HG03520 (cell line): ENCODE data around the gene ANKS1B.

Source experiments
- ATAC-seq: cut with Tn5 transposase; IDR thresholded peaks from one replicate; pipeline ENCODE4 v1.9.1; 2021; ENCODE audit warnings: mild to moderate bottlenecking, moderate library complexity; ENCODE audit not compliant: unreplicated experiment

ANKS1B gene

DNA sequence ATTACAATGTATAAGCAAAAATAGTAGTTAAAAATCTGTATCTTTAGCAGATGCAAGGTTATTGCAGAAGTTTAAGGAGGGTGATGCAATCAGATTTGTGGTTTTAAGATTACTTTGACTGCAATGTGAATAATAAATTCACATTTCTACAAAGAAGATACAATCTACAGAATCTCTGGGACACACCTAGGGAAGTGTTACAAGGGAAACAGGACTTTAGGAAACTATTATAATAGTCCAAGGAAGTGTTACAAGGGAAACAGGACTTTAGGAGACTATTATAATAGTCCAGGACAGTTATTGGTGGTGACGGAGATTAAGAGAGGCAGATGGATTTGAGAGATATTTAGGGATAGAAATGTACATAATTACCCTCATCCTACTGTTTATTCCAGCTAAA, 491.5 kb downstream of the ANKS1B start:
- ATAC-seq, result no peak

DNA sequence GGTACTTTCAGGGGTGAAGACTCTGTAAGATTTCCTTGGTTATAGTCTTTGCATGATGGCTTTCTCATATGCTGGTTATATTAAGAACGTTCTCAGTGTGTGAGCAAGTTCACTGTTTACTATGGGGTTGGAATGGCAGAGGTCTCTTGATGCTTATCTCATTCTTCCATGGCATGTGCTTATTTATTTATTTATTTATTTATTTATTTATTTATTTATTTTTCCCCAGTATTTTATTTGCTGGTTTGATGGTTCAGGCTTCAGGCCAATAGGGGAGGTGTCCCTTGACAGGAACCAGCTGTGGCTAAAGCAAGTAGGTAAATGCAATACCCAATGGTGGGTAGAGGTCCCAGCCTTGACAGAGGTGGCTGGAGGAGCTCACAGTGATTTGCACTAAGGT, 498.5 kb downstream of the ANKS1B start:
- no peak for ATAC-seq

DNA sequence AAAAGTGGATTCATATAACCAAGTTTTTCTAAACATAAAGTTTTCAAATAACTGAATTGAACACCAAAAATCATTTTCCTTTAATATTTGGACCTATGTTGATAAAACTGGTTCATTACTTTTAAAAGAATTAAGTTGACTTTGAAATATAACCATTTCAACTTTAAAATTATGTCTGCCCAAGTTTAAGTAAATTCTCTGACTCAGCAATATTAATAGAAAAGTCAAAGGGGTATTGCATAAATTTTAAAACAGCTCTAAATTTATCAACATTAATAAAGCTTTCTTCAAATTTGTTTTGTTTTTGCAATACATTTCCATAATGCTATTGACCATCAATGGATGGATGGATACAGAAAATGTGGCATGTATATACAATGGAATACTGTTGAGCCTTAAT, 505.6 kb downstream of the ANKS1B start:
- ATAC-seq, result no peak

DNA sequence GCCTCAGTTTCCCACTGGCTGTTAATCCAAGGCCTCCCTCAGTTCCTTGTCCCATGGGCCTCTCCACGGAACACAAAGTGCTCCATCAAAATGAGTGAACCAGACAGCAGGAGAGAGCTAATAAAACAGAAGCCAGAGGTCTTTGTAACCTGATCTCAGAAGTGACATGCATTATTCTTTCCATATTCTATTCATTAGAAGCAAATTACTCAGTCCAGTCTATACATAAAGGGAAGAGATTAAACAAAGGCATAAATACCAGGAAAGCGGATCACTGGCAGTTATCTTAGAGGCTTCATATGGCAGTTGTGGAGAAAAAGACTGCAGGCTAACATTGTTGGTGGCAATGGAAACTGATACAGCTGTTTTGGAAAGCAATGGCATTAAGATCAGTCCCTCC, 507.8 kb downstream of the ANKS1B start:
- ATAC-seq, result no peak

DNA sequence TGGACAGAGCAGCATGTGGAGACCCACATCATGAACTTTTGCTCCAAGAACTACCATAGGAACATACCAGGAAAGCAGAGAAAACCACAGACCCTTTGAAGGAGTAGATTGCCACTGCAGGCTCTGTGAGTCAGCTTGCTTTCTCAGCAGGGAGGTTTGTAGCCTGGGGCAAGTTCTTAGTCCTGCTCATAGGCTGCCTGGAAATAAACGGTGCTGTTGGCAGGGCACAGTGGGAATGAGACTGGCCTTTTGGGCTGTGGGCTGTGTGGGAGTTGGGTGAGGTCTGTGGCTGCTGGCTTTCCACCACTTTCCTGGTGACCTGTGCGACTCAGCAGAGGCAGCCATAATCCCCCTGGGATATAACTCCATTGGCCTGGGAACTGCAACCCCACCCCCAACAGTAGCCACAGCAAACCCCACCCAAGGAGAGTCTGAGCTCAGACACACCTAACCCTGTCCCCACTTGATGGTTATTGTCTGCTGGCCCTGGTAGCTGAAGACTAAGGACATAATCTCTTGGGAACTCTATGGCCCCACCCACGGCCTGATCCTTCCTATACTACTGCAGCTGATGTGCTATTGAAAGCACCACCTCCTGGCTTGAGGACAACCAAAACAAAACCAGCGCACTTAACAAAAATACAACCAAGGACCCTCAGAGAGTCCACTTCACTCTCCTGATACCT, 529.2 kb downstream of the ANKS1B start:
- no peak for ATAC-seq

DNA sequence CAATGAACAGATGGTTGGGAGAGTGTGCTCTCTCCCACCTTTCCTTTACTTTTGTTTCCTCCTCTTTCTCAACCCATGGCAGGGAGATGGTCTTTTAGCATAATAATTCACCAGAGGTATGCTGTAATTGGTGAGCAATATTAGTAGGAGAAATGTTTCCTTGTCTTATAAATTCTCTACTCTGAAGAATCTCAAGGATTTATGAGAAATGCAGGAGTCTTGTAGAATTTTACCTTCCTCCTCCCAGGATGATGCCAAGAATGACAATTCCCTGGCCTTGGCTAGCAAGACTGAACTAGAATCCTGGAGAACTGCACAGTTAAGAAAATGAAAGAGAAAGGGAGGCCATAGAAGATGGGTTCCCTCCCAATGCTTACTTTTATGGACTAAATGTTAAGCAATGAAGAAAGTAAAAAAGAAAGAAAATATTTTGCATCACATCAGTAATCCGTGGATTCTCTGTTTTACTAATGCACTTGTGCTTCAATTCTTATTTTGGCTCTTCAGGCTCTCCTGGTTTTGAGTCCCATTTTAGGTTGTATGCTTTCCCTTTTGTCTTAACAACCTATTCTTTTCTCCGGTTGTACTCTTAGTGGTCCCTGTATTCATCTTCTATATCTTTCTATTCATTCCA, 530.1 kb downstream of the ANKS1B start:
- ATAC-seq, result peak; percentile 8

DNA sequence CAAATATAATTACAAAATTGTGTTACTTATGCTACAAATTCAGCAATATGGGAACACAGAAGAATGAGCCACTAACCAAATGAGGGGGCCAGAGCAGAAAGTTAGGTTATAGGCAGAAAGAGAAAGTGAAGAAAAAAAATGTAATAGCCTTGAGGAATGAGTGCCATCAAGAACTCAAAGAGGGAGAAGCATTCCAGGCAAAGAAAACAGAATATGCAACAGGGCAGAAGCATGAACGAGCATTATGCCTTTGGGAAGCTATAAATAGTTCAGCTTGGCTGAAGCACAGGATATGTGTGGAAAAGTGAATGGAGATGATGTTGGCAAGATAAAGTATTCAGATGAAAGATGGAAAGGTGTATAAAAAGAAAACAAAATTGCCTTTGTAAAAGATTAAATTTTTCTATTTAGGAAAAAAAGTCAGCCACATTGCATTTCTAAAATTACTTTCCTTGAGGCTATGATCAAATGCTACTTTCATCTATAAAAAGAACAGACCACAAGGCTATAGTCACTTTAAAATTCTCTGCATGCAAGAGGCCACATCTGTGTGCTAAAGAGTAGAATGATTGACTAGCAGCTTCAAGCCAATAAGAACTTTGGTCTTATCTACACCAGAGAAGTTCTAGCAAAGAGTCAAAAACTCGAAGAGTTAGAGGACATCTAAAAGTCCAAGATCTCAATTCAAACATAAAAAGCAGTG, 530.7 kb downstream of the ANKS1B start:
- ATAC-seq, result peak; percentile 55

DNA sequence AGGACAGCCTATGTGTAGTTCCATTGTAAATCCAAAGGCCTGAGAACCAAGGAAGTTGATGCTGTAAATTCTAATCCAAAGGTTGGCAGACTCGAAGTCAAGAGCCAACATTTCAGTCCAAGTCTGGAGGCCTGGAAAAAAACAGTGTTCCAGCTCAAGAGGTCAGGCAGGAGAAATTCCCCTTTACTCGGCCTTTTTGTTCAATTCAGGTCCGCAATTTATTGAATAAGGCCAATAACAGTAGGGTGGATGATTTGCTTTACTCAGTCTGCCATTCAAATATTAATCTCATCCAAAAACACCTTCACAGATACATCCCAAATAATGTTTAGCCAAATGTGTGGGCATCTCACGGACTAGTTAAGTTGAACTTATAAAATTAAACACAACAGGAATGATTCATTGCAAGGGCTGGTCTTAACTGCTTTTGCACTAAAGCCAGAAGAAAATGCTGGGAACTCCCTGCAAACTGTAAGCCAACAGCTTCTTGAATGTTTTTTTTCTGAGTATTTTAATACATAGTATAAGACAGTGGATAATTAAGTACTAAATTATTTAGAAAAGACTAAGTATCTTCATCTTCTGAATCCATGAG, 534.6 kb downstream of the ANKS1B start:
- no peak for ATAC-seq

DNA sequence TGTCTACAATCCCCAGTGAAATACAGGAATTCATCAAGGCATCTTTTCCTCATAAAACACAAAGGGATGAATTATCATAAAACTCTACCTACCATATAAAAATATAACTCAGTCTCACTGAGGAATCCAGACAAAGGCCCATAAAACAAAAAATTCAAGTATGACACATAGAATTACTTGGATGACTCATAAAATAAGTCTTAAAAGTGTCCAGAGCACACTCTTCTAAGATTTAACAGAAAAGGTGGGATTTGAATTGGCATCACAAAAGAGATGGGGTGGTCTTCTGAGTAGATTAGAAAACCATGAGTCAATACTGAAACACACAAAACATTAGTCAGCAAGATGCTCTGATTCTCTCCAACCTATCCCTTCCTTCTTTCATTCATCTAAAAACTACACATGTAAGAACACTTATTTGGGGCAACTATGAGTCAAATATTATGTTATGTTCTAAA, 539.8 kb downstream of the ANKS1B start:
- ATAC-seq, result no peak

DNA sequence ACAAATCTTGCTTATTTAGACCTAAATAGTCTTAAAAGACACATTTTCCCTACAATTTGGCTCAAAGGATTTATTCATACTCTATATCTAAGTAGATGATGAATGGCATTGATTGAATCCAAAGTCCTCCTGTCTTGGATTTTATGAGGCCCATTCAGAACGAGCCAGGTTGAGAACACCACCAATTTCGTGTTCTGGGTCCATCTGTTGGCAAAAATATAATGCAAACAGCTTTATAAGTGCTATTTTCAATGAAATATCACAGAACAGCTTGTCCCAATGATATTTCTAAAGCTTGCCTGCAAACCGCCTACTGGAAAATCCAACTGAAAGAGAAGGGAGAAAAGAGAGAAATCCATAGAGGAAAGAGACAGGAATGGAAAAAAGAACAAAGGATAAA, 542.0 kb downstream of the ANKS1B start:
- no peak for ATAC-seq

DNA sequence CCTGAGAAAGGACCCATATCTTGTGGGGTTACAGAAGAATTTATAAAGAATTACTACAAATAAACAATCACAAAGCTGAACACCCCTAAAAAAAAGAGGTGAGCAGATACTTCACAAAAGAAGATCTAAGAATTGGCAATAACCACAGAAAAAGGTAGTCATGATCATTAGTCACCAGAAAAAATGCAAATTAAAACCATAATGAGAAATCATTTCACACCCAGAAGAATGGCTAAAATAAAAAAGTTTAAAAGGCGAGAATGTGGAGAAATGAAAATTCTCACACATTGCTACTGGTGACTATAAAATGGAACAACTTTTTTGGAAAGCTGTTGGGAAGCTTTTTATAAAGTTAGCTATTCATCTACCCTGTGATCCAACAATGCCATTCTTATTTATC, 545.3 kb downstream of the ANKS1B start:
- no peak for ATAC-seq

DNA sequence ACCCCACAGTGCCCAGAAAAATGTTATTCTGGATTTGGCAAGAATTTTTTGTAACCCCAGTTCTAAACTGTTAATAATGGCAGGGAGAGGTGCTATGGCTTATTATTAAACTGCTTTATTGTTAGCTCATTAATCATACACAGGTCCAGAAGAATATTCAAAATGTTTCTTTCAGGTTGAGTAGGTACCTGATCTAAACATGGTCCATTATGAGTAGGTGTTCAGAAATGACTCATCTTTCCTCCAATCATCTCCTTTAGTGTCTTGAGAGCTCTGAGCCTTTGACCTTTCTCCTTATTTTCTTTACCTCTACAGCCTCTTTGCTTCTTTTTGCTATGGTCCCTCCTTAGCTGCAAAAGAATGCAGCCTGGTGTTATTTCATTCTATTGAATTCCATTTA, 548.2 kb downstream of the ANKS1B start:
- peak; percentile 99 for ATAC-seq

DNA sequence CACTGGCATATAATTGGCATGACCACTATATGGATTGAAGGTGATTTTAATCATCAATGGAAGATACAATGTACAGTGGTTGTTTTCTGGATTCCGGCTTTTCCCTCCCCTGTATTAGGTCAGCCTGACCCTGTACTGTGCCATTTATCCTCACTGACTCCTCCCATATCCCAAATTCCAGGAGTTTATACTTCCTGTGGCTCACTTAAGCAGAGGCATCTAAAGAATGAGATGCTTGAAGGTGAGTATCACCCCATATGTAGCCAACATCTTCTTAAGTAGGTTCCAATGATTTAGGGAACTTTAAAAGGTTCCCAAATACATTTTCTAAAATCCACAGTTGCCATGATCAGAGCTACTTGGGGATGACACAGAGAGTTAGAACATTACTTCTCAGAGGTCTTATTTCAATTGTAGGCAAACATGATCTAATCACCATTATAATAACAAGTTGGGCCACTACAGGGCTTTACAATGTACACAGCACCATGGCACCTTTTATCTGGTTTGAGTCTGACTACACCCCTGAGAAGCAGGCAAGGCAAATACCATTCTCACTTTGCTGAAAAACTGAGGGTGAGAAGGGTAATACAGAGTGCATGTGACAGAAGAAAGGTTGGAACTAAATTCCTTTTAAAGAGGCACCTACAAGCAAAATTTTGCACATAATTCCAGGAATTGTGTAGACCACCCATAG, 549.5 kb downstream of the ANKS1B start:
- ATAC-seq, result no peak

DNA sequence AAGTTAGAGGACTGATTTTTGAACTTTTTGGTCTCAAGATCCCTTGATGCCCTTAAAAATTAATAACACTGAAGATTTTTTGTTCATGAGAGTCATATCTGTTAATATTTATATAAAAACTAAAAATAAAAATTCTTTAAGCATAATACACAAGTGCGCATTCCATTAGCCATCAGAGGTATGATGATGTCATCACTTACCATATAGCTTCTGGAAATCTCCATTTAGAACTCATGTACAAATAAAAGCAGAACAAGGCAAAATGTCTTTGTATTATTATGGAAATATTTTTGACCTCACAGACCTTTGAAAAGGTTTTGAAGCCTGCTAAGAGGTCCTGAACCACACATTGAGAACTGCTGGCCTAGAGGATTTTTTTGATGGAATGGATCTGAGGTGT, 551.6 kb downstream of the ANKS1B start:
- no peak for ATAC-seq

DNA sequence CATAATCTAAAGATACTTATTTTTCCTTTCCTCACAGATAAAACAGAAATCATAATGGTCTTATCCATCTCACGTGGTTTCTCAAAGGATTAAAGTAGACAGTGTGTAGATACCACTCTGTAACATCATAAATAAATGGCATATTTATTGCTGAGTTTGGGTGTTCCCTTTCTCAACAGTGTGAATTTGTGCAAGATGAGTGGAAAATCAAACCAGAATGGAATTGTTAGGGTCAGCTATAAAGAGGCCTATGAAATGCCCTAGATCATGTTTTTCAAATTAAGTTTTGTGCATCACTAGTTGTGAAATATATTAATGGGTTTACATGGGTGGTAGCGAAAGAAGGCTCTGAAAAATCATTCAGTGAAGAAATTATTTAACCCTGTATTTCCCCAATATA, 553.5 kb downstream of the ANKS1B start:
- no peak for ATAC-seq

DNA sequence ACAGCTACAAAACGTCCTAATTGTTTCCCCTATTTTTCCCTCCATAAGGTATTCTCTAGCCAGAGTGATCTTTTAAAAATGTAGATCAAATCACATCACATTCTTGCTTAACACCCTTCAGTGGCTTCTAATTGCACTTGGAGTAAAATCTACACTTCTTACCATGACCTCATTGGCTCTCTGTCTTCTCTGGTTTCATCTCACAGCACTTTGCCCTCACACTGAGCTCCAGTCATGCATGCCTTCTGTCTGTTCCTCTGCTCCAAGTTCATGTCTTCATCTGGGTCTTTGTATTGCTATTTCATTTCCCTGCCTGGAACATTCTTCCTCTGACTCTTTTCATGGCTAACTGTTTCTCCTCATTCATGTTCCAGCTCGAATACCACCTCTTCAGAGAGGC, 557.6 kb downstream of the ANKS1B start:
- ATAC-seq, result no peak

DNA sequence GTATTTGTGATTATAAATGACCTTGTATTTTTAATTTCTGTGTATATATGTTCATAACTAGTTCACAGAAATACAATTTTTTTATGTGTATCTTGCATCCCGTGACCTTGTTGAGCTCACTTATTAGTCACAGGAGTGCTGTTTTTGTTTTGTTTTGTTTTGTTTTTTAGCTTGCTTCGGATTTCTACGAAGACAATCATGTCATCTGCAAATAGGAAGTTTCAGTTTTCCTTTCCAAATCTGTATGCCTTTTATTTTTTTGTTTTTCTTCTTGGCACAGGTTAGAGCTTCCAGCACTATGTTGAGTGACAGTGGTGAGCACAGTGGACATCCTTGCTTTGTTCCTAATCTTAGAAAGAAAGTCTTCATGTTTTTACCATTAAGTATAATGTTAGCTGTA, 566.4 kb downstream of the ANKS1B start:
- peak; percentile 51 for ATAC-seq

DNA sequence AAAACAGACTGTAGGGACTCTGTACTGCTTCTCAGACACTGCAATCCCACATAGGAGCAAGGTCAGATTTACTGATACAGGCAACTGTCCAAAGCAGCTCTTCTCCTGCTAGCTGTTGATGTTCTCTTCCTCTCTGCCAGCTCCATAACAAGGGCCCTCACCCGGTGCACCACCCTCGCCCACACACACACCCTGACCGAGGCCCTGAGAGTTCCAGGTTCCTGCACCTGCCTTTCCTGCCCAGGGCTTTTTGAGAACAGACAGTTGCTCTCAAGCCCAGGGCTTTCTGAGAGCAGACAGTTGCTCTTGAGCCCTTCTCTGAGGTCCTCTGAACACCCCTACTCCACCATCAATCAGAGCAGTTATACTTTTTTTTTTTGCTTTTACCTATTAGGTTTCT, 571.0 kb downstream of the ANKS1B start:
- no peak for ATAC-seq

DNA sequence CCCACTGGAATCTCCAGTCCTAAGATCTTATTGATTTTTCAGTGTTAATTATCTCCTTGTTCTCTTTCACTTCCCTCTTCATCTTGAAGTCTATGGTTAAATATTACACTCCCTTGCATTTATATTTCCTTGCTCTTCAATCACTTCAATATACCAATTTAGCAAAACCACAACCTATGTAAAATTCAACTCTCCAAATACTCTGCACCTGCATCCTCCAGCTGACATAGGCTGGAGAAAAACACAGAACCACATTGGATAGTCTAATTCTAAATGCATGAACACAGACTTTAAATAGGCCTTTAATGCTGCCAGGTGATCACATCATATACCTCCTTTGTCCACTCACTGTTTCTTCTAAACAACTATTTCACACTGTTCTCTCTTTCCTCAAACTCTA, 591.0 kb downstream of the ANKS1B start:
- ATAC-seq, result no peak

DNA sequence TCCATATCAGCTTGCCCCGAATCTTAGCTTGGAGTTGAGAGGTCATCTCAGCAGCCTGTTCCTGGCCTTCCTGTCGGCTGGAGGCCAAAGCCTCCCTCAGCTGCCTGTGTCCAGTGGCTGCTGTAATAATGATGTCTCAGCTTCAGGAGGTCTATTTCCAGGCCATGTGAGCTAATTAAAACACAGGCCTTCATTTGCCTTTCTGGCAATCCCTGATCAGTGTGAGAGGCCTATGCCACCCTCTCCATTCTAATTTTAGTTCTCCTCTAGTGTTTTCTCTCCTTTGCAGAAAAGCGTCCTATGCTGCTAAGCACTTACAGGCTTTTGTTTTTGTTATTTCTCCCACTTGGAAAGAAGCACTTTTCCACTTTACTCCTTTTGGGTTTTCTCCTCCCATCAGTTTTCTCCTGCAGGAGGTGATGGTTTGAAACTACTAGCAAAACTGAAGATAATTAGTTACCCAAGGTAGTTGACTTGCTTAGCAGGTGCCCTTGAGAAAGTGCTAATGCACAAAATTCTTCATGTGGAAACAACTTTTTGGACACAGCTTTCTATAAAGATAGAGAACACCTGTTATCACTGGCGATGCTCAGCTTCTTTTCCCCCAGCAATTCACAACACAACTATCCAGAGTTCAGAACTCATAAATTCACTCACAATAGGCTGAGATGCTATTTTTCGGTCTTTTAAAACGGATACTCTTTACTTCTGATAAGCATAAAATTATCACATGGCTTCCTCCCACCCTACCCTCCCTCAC, 592.5 kb downstream of the ANKS1B start:
- ATAC-seq, result no peak

DNA sequence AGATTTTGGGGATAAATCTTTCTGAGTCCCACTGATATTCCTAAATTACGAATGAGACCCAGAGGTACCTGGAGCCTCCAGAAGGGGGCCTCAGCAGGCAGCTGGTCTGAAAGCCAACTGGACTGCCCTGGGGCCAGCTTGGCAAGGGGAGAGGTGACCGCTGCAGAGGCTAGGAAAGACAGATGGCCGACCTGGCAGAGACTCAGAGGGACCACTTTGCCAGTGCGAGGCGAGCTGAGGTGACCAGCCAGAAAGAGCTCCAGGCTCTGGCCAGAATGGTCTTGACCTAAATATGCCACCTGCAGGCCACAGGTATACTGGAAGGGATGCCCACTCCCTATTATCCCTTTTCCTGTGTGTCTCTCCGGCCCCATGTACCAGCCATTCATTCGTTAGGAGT, 594.0 kb downstream of the ANKS1B start:
- no peak for ATAC-seq
